ENCODE results near the gene GNG7.
"Not testable (repeated sequence)": the region's sequence is repeated elsewhere in the genome, so short reads cannot be mapped to it uniquely, and the experiment has no call there.

Gene GNG7

GRCh38 chr19:2602391-2603181 is 99.9 kb downstream of the GNG7 start:
- peak; percentile 97 for DNase-seq (ENCODE audit: low read depth, low spot score)

- DNase-seq (ENCODE audit: low read depth, low spot score), result no peak
Observed at GRCh38 chr19:2600914-2601870, 101.3 kb downstream of the GNG7 start.

- no peak for DNase-seq (ENCODE audit: low read depth, low spot score)
Observed at GRCh38 chr19:2594319-2594718, 108.2 kb downstream of the GNG7 start.

- no peak for DNase-seq (ENCODE audit: low read depth, low spot score)
Observed at GRCh38 chr19:2592824-2593223, 109.7 kb downstream of the GNG7 start.

- DNase-seq (ENCODE audit: low read depth, low spot score), result no peak
Observed at GRCh38 chr19:2591537-2592291, 110.8 kb downstream of the GNG7 start.

- DNase-seq (ENCODE audit: low read depth, low spot score), result no peak
Observed at GRCh38 chr19:2590630-2591399, 111.7 kb downstream of the GNG7 start.

GRCh38 chr19:2589441-2589840 is 113.1 kb downstream of the GNG7 start:
- DNase-seq (ENCODE audit: low read depth, low spot score), result no peak

- peak; percentile 66 for DNase-seq (ENCODE audit: low read depth, low spot score)
Observed at GRCh38 chr19:2588081-2588777, 114.3 kb downstream of the GNG7 start.

GRCh38 chr19:2587001-2587719 is 115.3 kb downstream of the GNG7 start:
- peak; percentile 72 for DNase-seq (ENCODE audit: low read depth, low spot score)

GRCh38 chr19:2586196-2586595 is 116.3 kb downstream of the GNG7 start:
- DNase-seq (ENCODE audit: low read depth, low spot score), result no peak

- no peak for DNase-seq (ENCODE audit: low read depth, low spot score)
Observed at GRCh38 chr19:2584002-2584401, 118.5 kb downstream of the GNG7 start.

- no peak for DNase-seq (ENCODE audit: low read depth, low spot score)
Observed at GRCh38 chr19:2582984-2583956, 119.2 kb downstream of the GNG7 start.

- DNase-seq (ENCODE audit: low read depth, low spot score), result not testable (repeated sequence)
Observed at GRCh38 chr19:2580396-2580795, 122.1 kb downstream of the GNG7 start.

GRCh38 chr19:2579678-2580280 is 122.7 kb downstream of the GNG7 start:
- DNase-seq (ENCODE audit: low read depth, low spot score), result no peak

GRCh38 chr19:2578901-2579677 is 123.4 kb downstream of the GNG7 start:
- DNase-seq (ENCODE audit: low read depth, low spot score), result peak; percentile 97

- DNase-seq (ENCODE audit: low read depth, low spot score), result peak; percentile 62
Observed at GRCh38 chr19:2578391-2578890, 124.1 kb downstream of the GNG7 start.

GRCh38 chr19:2577722-2578335 is 124.7 kb downstream of the GNG7 start:
- no peak for DNase-seq (ENCODE audit: low read depth, low spot score)

Data from ELF-1 (cell line).